GM19238 (cell line): ENCODE measurements around the gene TMEM163.

ENCODE experiments used
- DNase-seq: peaks from one replicate; pipeline ENCODE4 v3.0.0; 2011; ENCODE audit warnings: low spot score; ENCODE audit not compliant: insufficient read length

The TMEM163 gene

GRCh38 chr2:134693359-134694330 lies 25.2 kb downstream of the TMEM163 start:
- no peak for DNase-seq

DNA sequence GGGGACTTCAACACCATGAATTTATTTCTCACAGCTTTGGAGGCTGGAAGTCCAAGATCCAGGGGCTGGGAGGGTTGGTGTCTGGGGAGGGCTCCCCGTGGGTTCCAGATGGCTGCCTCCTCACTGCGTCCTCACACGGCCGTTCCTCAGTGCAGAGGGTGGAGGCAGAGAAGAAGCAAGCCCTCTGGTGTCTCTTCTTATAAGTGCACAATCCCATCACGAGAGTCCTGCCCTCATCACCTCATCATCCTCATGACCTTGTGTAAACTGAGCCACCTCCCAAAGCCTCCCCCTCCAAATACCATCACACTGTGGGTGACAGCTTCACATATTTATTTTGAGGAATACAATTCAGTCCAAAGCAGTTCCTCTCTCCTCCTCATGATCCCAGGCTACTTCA lies 26.3 kb downstream of the TMEM163 start:
- no peak for DNase-seq

DNA sequence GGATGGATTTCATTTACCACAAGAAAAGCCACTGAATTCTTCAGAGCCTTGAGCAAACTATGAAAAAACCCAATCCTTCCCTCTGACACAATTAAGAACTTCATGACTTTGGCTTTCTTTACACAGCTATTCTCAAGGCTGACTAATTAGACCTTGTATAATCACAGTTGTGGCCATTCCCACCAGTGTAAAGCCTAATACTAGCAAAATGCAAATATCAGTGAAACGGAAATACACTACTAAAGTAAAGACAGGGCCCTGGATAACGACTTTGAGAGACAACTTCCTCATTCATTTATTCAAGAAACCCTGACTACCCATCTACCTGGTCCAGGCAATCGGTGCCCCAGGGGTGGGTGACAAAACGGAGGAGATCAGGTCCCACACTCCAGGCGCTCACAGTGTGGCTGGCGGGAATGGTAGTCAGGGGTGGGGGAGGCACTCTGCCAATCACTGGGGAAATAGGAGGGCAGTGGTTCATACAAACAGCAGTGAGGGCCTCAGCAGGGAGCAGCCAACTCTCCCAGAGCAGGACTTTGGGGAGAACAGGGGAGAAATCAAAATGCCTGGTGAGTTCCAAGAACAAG lies 28.1 kb downstream of the TMEM163 start:
- DNase-seq, result no peak

DNA sequence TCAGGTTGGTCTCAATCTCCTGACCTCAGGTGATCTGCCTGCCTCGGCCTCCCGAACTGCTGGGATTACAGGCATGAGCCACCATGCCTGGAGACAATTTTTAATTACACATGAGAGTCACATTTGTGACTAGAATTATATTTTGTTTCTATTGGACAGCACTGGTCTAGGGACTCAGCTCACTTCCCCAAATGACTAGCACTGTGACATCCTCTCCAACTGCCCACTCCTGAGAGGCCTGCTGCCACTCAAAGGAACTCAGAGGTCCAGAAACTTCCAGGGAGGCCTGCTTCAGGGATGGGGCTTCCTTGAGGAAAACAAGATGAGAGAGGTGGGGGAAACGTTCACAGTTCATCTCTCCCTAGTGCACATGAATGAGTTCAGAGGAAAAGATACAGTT lies 29.5 kb downstream of the TMEM163 start:
- DNase-seq, result no peak

GRCh38 chr2:134685967-134686366 lies 32.8 kb downstream of the TMEM163 start:
- no peak for DNase-seq

DNA sequence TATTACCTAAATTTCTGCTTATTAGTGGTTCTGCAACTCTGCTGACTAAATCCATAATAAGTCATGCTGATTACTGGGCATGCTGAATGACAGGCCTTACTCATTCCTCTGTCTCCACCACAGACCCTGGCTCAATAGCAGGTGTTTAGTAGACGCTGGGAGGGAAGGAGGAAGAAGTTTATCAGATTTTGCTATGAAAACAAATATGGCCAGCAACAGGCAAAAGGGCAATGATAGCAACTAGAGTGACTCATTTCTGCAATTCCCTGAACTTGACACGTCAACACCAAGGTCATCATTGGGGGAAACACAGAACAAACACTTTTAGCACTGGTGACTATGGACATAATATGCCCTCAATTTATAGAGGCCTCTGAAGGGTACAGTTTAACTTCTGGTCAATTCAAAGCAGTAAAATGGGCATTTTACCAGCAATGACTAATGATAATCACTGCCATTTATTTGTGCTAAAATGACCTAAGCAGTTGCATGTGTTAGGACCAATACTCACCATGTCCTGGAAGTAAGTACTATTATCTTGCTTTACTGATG lies 35.2 kb downstream of the TMEM163 start:
- no peak for DNase-seq

DNA sequence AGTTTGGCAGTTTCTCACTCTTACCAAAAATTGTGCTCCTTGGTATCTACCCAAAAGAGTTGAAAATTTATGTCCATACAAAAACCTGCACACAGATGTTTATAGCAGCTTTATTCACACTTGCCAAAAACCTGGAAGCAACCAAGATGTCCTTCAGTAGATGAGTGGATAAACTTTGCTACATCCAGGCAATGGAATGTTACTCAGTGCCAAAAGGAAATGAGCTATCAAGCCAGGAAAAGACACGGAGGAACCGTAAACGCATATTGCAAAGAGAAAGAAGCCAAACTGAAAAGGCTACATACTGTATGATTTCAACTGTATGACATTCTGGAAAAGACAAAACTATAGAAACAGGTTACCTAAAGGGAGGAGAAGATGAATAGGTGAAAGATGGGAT lies 36.1 kb downstream of the TMEM163 start:
- DNase-seq, result no peak

DNA sequence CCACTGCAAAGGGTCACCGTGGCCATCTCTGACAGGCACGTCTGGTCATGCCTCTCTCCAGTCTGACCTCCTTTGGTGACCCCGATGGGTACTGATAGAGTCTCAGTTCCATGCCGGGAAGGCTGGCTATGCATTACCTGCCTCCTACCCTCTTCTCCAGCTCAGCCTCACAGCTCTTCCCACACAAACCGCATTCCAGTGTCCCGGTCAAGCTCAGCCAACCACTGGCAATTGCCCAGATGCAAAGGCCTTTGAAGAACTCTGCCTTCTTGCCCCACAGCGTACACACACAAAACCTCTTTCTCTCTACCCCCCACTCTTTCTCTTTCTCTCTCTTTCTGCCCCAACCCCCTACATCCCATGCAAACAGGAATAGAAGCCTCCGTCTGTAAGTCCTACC lies 37.6 kb downstream of the TMEM163 start:
- no peak for DNase-seq

- DNase-seq, result no peak
Measured at GRCh38 chr2:134679745-134680144, 39.1 kb downstream of the TMEM163 start.

DNA sequence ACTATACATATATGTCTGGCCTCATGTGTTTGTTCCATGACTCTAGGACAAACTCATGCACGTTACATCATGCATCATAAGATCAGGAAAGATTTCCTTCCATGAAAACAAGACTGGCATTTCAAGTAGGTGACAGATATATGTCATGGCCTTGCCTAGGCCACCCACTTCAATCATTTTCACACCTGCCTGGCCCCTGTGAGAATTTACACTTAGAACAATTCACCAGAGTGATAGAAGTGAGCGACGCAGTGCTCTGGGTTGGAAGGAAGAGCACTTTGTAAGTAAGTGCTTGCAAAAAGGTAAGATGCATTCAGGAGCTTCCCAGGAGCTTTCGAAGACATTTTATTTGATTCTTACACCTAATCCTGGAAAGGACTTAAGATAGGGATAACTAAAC lies 39.5 kb downstream of the TMEM163 start:
- no peak for DNase-seq

DNA sequence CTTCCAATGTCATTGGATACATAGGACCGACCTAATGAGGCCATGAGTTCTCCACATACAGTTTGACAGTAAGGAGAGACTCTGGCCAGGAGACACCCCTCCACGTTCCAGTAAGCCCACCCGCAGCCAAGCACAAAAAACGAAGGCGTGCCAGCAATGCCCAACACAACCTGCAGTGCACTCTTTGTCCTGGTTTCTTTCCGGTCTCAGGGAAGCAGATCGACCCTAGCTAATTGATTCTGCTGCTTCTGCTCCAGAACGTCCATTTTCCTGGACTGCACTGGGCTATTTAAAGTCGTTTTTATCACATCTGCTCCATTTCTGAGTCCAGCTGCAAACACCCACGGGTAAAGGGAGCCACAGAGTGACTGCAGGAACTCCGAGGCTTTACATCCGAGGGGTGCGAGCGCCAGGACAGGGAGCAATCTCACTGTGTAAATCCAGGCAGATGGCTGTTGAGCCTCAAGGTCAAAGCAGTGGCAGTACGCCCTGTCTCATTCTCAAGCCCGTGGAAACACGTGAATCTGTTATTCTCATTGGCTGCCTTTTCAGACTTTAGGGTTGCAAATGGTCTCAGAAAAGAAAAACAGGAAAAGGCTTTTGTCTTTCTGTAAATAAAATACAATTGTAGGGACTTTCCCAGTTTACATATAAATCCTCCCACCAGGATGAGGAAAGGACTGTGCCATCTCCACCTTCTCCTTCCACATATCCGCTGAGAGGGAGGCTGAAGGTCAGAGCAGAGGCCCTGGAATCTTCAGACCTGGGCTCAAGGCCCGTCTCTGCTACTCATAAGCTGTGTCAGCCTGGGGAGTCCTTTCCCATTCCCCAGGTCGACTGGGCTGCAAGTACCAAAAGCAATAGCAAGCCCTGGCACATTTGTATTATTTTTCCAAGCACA lies 40.7 kb downstream of the TMEM163 start:
- DNase-seq, result no peak

- no peak for DNase-seq
Measured at GRCh38 chr2:134676960-134677359, 41.8 kb downstream of the TMEM163 start.

GRCh38 chr2:134675314-134675713 lies 43.5 kb downstream of the TMEM163 start:
- no peak for DNase-seq

- DNase-seq, result no peak
Measured at GRCh38 chr2:134674687-134675086, 44.1 kb downstream of the TMEM163 start.

GRCh38 chr2:134671513-134671912 lies 47.3 kb downstream of the TMEM163 start:
- no peak for DNase-seq

- no peak for DNase-seq
Measured at GRCh38 chr2:134670955-134671354, 47.8 kb downstream of the TMEM163 start.

GRCh38 chr2:134669731-134670669 lies 48.8 kb downstream of the TMEM163 start:
- no peak for DNase-seq

DNA sequence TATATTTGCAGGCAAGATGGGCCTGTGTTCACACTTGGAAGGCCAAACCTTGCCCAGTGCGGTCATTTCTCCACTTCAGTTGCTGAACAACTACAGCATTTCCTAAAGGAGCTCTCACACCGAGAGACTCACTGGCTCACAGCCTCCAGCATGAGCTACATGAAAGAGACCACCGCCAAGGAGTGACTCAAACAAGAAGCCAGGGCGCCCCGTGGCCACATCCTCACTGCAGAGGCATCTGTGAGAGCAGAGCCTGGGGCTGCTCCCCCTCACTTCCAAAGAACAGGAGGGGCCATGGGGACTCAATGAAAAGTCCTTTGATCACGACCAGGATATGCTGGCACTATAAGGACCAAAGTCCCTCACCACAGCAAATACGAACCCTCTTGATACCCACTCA lies 50.0 kb downstream of the TMEM163 start:
- no peak for DNase-seq

DNA sequence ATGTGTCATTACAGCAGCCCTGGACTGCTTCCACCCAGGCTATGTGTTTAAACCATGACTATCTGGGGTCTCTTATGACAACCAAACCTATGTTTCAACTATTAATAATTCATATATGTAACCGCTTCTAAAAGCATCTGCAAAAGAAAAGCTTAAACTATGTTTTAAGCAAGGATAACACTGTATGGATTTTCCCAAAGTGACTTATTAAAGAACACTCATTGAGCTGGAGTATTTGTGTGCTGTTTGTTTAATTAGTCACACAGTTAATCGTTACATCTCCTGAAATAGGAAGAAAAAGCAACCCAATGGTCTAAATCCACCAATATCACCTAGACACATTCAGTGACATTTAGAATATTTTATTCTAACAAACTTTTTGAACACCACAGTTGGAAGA lies 51.3 kb downstream of the TMEM163 start:
- no peak for DNase-seq

GRCh38 chr2:134667081-134667480 lies 51.7 kb downstream of the TMEM163 start:
- no peak for DNase-seq
